Parathyroid adenoma (tissue), 2 donors: ENCODE data around the gene SLC27A4.
A peak's percentile ranks its signal among the peaks of the same experiment; 100 is the strongest.

Experiments used
- H2AFZ ChIP-seq: fragments of 300-600 bp; sonication (generic); one replicate; pipeline ENCODE4 v1.7.0; 2017; ENCODE audit warnings: antibody characterized with exemption, mild to moderate bottlenecking
- H3K27ac ChIP-seq: fragments of 300-600 bp; sonication (generic); one replicate; pipeline ENCODE4 v1.7.0; 2017
- H3K27me3 ChIP-seq: fragments of 300-600 bp; sonication (generic); one replicate; pipeline ENCODE4 v1.7.0; 2017; ENCODE audit warnings: low read length; ENCODE audit not compliant: control insufficient read depth, insufficient read depth
- H3K36me3 ChIP-seq: fragments of 300-600 bp; sonication (generic); one replicate; pipeline ENCODE4 v1.7.0; 2017; ENCODE audit warnings: low read length; ENCODE audit not compliant: control insufficient read depth, insufficient read depth
- H3K4me1 ChIP-seq: fragments of 300-600 bp; sonication (generic); one replicate; pipeline ENCODE4 v1.7.0; 2017; ENCODE audit warnings: control low read depth
- H3K4me2 ChIP-seq: fragments of 300-600 bp; sonication (generic); one replicate; pipeline ENCODE4 v1.7.0; 2017; ENCODE audit warnings: low read length
- H3K4me3 ChIP-seq: fragments of 300-600 bp; sonication (generic); one replicate; pipeline ENCODE4 v1.7.0; 2017; ENCODE audit warnings: low read depth, low read length
- H3K79me2 ChIP-seq: fragments of 300-600 bp; sonication (generic); one replicate; pipeline ENCODE4 v1.7.0; 2017; ENCODE audit warnings: control low read depth
- H3K9ac ChIP-seq: fragments of 300-600 bp; sonication (generic); one replicate; pipeline ENCODE4 v1.7.0; 2017; ENCODE audit warnings: mild to moderate bottlenecking
- H3K9me3 ChIP-seq: fragments of 300-600 bp; sonication (generic); one replicate; pipeline ENCODE4 v1.7.0; 2017; ENCODE audit warnings: low read length; ENCODE audit not compliant: control insufficient read depth
- CTCF ChIP-seq: fragments of 300-600 bp; sonication (generic); IDR thresholded peaks from one replicate; pipeline ENCODE4 v1.7.0; 2017; ENCODE audit warnings: antibody characterized with exemption, mild to moderate bottlenecking
- donor health status: primary hyperparathyroidism.

Gene SLC27A4

GRCh38 chr9:128341435-128341849 lies 1.1 kb downstream of the SLC27A4 start:
- H3K27ac ChIP-seq: no peak overlapping the region
- H3K36me3 ChIP-seq: no peaks in the 10 kb centered on the region
- H3K27me3 ChIP-seq: no peaks in the 10 kb centered on the region
- peak overlapping the region; percentile 62 for H2AFZ ChIP-seq
- H3K4me3 ChIP-seq: peak overlapping the region; percentile 64
- H3K9ac ChIP-seq: no peak overlapping the region
- H3K4me1 ChIP-seq: no peaks in the 10 kb centered on the region
- H3K79me2 ChIP-seq: no peaks in the 10 kb centered on the region
- TF ChIP-seq CTCF: peak; percentile 43
- no peaks in the 10 kb centered on the region for H3K9me3 ChIP-seq
- peak overlapping the region; percentile 54 for H3K4me2 ChIP-seq

- H2AFZ ChIP-seq: no peak overlapping the region
- H3K9me3 ChIP-seq: no peaks in the 10 kb centered on the region
- no peak overlapping the region for H3K9ac ChIP-seq
- no peaks in the 10 kb centered on the region for H3K27me3 ChIP-seq
- H3K36me3 ChIP-seq: no peaks in the 10 kb centered on the region
- no peaks in the 10 kb centered on the region for H3K4me1 ChIP-seq
- no peak for TF ChIP-seq CTCF
- no peak overlapping the region for H3K4me2 ChIP-seq
- H3K4me3 ChIP-seq: no peak overlapping the region
- H3K27ac ChIP-seq: no peak overlapping the region
- H3K79me2 ChIP-seq: no peaks in the 10 kb centered on the region
Measured at GRCh38 chr9:128342971-128343680, 2.8 kb downstream of the SLC27A4 start.

- H3K27ac ChIP-seq: no peak overlapping the region
- no peak overlapping the region for H3K4me2 ChIP-seq
- no peaks in the 10 kb centered on the region for H3K79me2 ChIP-seq
- TF ChIP-seq CTCF: no peak
- H3K36me3 ChIP-seq: no peaks in the 10 kb centered on the region
- no peaks in the 10 kb centered on the region for H3K27me3 ChIP-seq
- H3K9ac ChIP-seq: no peak overlapping the region
- no peaks in the 10 kb centered on the region for H3K4me1 ChIP-seq
- no peak overlapping the region for H2AFZ ChIP-seq
- no peaks in the 10 kb centered on the region for H3K9me3 ChIP-seq
- H3K4me3 ChIP-seq: no peak overlapping the region
Measured at GRCh38 chr9:128343855-128344254, 3.5 kb downstream of the SLC27A4 start.

GRCh38 chr9:128344931-128345605 lies 4.7 kb downstream of the SLC27A4 start:
- H3K27me3 ChIP-seq: no peaks in the 10 kb centered on the region
- H3K9ac ChIP-seq: no peak overlapping the region
- H3K79me2 ChIP-seq: no peaks in the 10 kb centered on the region
- no peak overlapping the region for H3K27ac ChIP-seq
- H3K9me3 ChIP-seq: no peaks in the 10 kb centered on the region
- H3K4me1 ChIP-seq: no peaks in the 10 kb centered on the region
- no peak overlapping the region for H3K4me3 ChIP-seq
- no peak for TF ChIP-seq CTCF
- H2AFZ ChIP-seq: no peak overlapping the region
- H3K36me3 ChIP-seq: no peaks in the 10 kb centered on the region
- no peak overlapping the region for H3K4me2 ChIP-seq
